SK-N-MC (cell line): ENCODE results near the gene RANBP3.

Source experiments
- EZH2 ChIP-seq: fragments of 200-600 bp; sonication (generic); IDR thresholded peaks from one replicate; pipeline ENCODE4 v1.6.1; 2017; ENCODE audit warnings: antibody characterized with exemption
- POLR2AphosphoS5 ChIP-seq: IDR thresholded peaks from 2 replicates; pipeline ENCODE4 v1.6.1; 2012; ENCODE audit warnings: mild to moderate bottlenecking, low read depth, low read length, borderline replicate concordance

DNA sequence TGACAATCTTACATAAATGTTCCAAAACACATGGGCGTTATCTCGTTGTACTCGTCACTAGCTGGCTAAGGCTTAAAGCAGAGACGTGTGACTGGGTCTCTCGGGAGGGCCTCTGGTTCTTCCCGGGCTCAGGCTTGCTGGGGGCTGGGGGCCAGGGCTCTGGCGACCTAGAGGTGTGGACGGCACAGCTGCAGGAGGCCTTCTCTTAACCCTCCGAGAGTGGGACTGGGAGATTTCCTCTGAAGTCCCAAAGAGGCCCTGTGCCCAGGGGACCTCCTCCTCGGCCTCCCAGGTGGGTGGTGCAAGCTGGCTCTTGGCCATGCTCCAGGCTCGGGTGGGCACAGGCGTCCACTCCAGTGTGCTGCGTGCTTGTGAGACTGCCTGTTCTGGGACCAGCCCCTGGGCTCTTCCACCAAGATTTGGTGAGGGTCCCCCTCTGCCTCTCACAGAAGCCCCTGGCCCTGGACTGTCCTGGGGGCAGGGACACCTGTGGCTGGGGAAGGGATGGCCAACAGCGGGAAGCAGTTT, 61.7 kb downstream of the RANBP3 start:
- TF ChIP-seq POLR2AphosphoS5 (no peak), EZH2 (no peak)
